ENCODE results near the gene TCF7L1. TPM values are rescaled to one million over a fixed set of nuclear protein-coding genes. Genes with fewer than 3 reads are reported as not detected.

Gene TCF7L1
- total and polyA plus RNA-seq, 9 of the 15 experiments (the other 6 are each of a cell fraction or from before 2014, with no cell fraction given), result 0.03 to 0.11 (median 0.07) TPM; not detected in 5

- TF ChIP-seq NFIX (CRISPR knock-in tag; IDR thresholded peaks at IDR 0.05; ENCODE audit: low read depth) (no peak), RFX1 (IDR thresholded peaks at IDR 0.05) (peak; percentile 65), RBM34 (IDR thresholded peaks at IDR 0.05; ENCODE audit: borderline replicate concordance, insufficient read depth, low read length) (no peak), ZNF277 (CRISPR knock-in tag; IDR thresholded peaks at IDR 0.05; ENCODE audit: borderline replicate concordance) (no peak), THRA (IDR thresholded peaks at IDR 0.05) (no peak), HNRNPL (IDR thresholded peaks at IDR 0.05; ENCODE audit: low read depth, low read length) (no peak), NR2F6 (CRISPR knock-in tag; IDR thresholded peaks at IDR 0.05) (no peak), ZNF707 (CRISPR knock-in tag; conservative IDR thresholded peaks at IDR 0.05) (no peak), ZNF175 (CRISPR knock-in tag; IDR thresholded peaks at IDR 0.05; ENCODE audit: low read depth) (no peak), MLLT1 (IDR thresholded peaks at IDR 0.05) (no peak), LEF1 (IDR thresholded peaks at IDR 0.05) (0 out of 2 replicates have a peak, but pooled peaks have one; percentile 44), ATF4 (CRISPR knock-in tag; IDR thresholded peaks at IDR 0.05) (no peak), MTA2 (IDR thresholded peaks at IDR 0.05; ENCODE audit: low read depth) (peak; percentile 74)
Observed at GRCh38 chr2:85329181-85329651, 196.0 kb downstream of the TCF7L1 start (continued).

Measured in K562 (cell line).